ENCODE measurements around the gene OARD1.

OARD1 gene

GRCh38 chr6:41038205-41038604 is 34.0 kb downstream of the OARD1 start:
- Histone ChIP-seq H3K4me1 (ENCODE audit: control insufficient read depth, insufficient read depth, low read length) (peaks cover 5% of the 10 kb centered on the region), H3K36me3 (ENCODE audit: control insufficient read depth, insufficient read depth, low read length) (no peaks in the 10 kb centered on the region), H3K4me3 (ENCODE audit: low read length) (no peak overlapping the region), H3K9me3 (ENCODE audit: control insufficient read depth, insufficient read depth, low read length) (no peaks in the 10 kb centered on the region), H3K27me3 (ENCODE audit: control insufficient read depth, insufficient read depth, low read length) (no peaks in the 10 kb centered on the region), H3K27ac (ENCODE audit: low read length) (no peak overlapping the region)
- DNase-seq (ENCODE audit: low read depth, low spot score): no peak
- no CpG with 5 or more reads among the region's 3 CpGs for WGBS (ENCODE audit: insufficient coverage, insufficient read length)

- Histone ChIP-seq H3K27ac (ENCODE audit: low read length) (no peak overlapping the region), H3K9me3 (ENCODE audit: control insufficient read depth, insufficient read depth, low read length) (no peaks in the 10 kb centered on the region), H3K4me1 (ENCODE audit: control insufficient read depth, insufficient read depth, low read length) (peaks cover 5% of the 10 kb centered on the region), H3K27me3 (ENCODE audit: control insufficient read depth, insufficient read depth, low read length) (no peaks in the 10 kb centered on the region), H3K4me3 (ENCODE audit: low read length) (no peak overlapping the region), H3K36me3 (ENCODE audit: control insufficient read depth, insufficient read depth, low read length) (no peaks in the 10 kb centered on the region)
- no peak for DNase-seq (ENCODE audit: low read depth, low spot score)
- WGBS (ENCODE audit: insufficient coverage, insufficient read length): no CpG with 5 or more reads among the region's 13 CpGs
Observed at GRCh38 chr6:41037107-41037900, 34.9 kb downstream of the OARD1 start.

- no CpG with 5 or more reads among the region's 2 CpGs for WGBS (ENCODE audit: insufficient coverage, insufficient read length)
Observed at GRCh38 chr6:41036601-41037000, 35.6 kb downstream of the OARD1 start.

GRCh38 chr6:41036186-41036585 is 36.0 kb downstream of the OARD1 start:
- H3K36me3 ChIP-seq (ENCODE audit: control insufficient read depth, insufficient read depth, low read length): no peaks in the 10 kb centered on the region
- DNase-seq (ENCODE audit: low read depth, low spot score): no peak
- WGBS (ENCODE audit: insufficient coverage, insufficient read length): no CpG with 5 or more reads among the region's 3 CpGs
- no peaks in the 10 kb centered on the region for H3K27me3 ChIP-seq (ENCODE audit: control insufficient read depth, insufficient read depth, low read length)
- peaks cover 5% of the 10 kb centered on the region for H3K4me1 ChIP-seq (ENCODE audit: control insufficient read depth, insufficient read depth, low read length)
- H3K4me3 ChIP-seq (ENCODE audit: low read length): no peak overlapping the region
- no peak overlapping the region for H3K27ac ChIP-seq (ENCODE audit: low read length)
- no peaks in the 10 kb centered on the region for H3K9me3 ChIP-seq (ENCODE audit: control insufficient read depth, insufficient read depth, low read length)

More at GRCh38 chr6:41036601-41037000, 35.6 kb downstream of the OARD1 start:
- no peak for DNase-seq (ENCODE audit: low read depth, low spot score)
- Histone ChIP-seq H3K27ac (ENCODE audit: low read length) (no peak overlapping the region), H3K9me3 (ENCODE audit: control insufficient read depth, insufficient read depth, low read length) (no peaks in the 10 kb centered on the region), H3K27me3 (ENCODE audit: control insufficient read depth, insufficient read depth, low read length) (no peaks in the 10 kb centered on the region), H3K4me3 (ENCODE audit: low read length) (no peak overlapping the region), H3K36me3 (ENCODE audit: control insufficient read depth, insufficient read depth, low read length) (no peaks in the 10 kb centered on the region), H3K4me1 (ENCODE audit: control insufficient read depth, insufficient read depth, low read length) (peaks cover 5% of the 10 kb centered on the region)

- no peaks in the 10 kb centered on the region for H3K27me3 ChIP-seq (ENCODE audit: control insufficient read depth, insufficient read depth, low read length)
- no peaks in the 10 kb centered on the region for H3K36me3 ChIP-seq (ENCODE audit: control insufficient read depth, insufficient read depth, low read length)
- WGBS (ENCODE audit: insufficient coverage, insufficient read length): no CpG with 5 or more reads among the region's 13 CpGs
- no peak overlapping the region for H3K27ac ChIP-seq (ENCODE audit: low read length)
- H3K4me3 ChIP-seq (ENCODE audit: low read length): no peak overlapping the region
- peaks cover 4% of the 10 kb centered on the region for H3K4me1 ChIP-seq (ENCODE audit: control insufficient read depth, insufficient read depth, low read length)
- DNase-seq (ENCODE audit: low read depth, low spot score): no peak
- H3K9me3 ChIP-seq (ENCODE audit: control insufficient read depth, insufficient read depth, low read length): no peaks in the 10 kb centered on the region
Observed at GRCh38 chr6:41033776-41034175, 38.4 kb downstream of the OARD1 start.

- Histone ChIP-seq H3K9me3 (ENCODE audit: control insufficient read depth, insufficient read depth, low read length) (no peaks in the 10 kb centered on the region), H3K27me3 (ENCODE audit: control insufficient read depth, insufficient read depth, low read length) (no peaks in the 10 kb centered on the region), H3K4me1 (ENCODE audit: control insufficient read depth, insufficient read depth, low read length) (peaks cover 3% of the 10 kb centered on the region; the same call in 1 of the 2 replicates), H3K4me3 (ENCODE audit: low read length) (no peak overlapping the region), H3K36me3 (ENCODE audit: control insufficient read depth, insufficient read depth, low read length) (no peaks in the 10 kb centered on the region), H3K27ac (ENCODE audit: low read length) (no peak overlapping the region)
- no peak for DNase-seq (ENCODE audit: low read depth, low spot score)
- no CpG with 5 or more reads among the region's 15 CpGs for WGBS (ENCODE audit: insufficient coverage, insufficient read length)
Observed at GRCh38 chr6:41032830-41033229, 39.3 kb downstream of the OARD1 start.

GRCh38 chr6:41028561-41029412 is 43.4 kb downstream of the OARD1 start:
- DNase-seq (ENCODE audit: low read depth, low spot score): no peak
- no peaks in the 10 kb centered on the region for H3K36me3 ChIP-seq (ENCODE audit: control insufficient read depth, insufficient read depth, low read length)
- H3K4me3 ChIP-seq (ENCODE audit: low read length): peak overlapping the region; percentile 36; the same call in 1 of the 2 replicates
- peaks cover 3% of the 10 kb centered on the region for H3K4me1 ChIP-seq (ENCODE audit: control insufficient read depth, insufficient read depth, low read length)
- H3K9me3 ChIP-seq (ENCODE audit: control insufficient read depth, insufficient read depth, low read length): no peaks in the 10 kb centered on the region
- no CpG with 5 or more reads among the region's 13 CpGs for WGBS (ENCODE audit: insufficient coverage, insufficient read length)
- H3K27me3 ChIP-seq (ENCODE audit: control insufficient read depth, insufficient read depth, low read length): no peaks in the 10 kb centered on the region
- no peak overlapping the region for H3K27ac ChIP-seq (ENCODE audit: low read length)

- WGBS (ENCODE audit: insufficient coverage, insufficient read length): no CpG with 5 or more reads among the region's 45 CpGs
- no peaks in the 10 kb centered on the region for H3K36me3 ChIP-seq (ENCODE audit: control insufficient read depth, insufficient read depth, low read length)
- no peaks in the 10 kb centered on the region for H3K27me3 ChIP-seq (ENCODE audit: control insufficient read depth, insufficient read depth, low read length)
- H3K4me1 ChIP-seq (ENCODE audit: control insufficient read depth, insufficient read depth, low read length): peaks cover 3% of the 10 kb centered on the region
- DNase-seq (ENCODE audit: low read depth, low spot score): peak; percentile 75
- no peak overlapping the region for H3K27ac ChIP-seq (ENCODE audit: low read length)
- H3K9me3 ChIP-seq (ENCODE audit: control insufficient read depth, insufficient read depth, low read length): no peaks in the 10 kb centered on the region
- H3K4me3 ChIP-seq (ENCODE audit: low read length): peak overlapping the region; percentile 36; the same call in 1 of the 2 replicates
Observed at GRCh38 chr6:41027799-41028560, 44.2 kb downstream of the OARD1 start.

- no peak for DNase-seq (ENCODE audit: low read depth, low spot score)
- no CpG with 5 or more reads among the region's 4 CpGs for WGBS (ENCODE audit: insufficient coverage, insufficient read length)
- Histone ChIP-seq H3K4me1 (ENCODE audit: control insufficient read depth, insufficient read depth, low read length) (peaks cover 3% of the 10 kb centered on the region), H3K27ac (ENCODE audit: low read length) (no peak overlapping the region), H3K27me3 (ENCODE audit: control insufficient read depth, insufficient read depth, low read length) (no peaks in the 10 kb centered on the region), H3K36me3 (ENCODE audit: control insufficient read depth, insufficient read depth, low read length) (no peaks in the 10 kb centered on the region), H3K9me3 (ENCODE audit: control insufficient read depth, insufficient read depth, low read length) (no peaks in the 10 kb centered on the region), H3K4me3 (ENCODE audit: low read length) (peak overlapping the region; percentile 36; the same call in 1 of the 2 replicates)
Observed at GRCh38 chr6:41027241-41027640, 44.9 kb downstream of the OARD1 start.

- WGBS (ENCODE audit: insufficient coverage, insufficient read length): no CpG with 5 or more reads among the region's 3 CpGs
- DNase-seq (ENCODE audit: low read depth, low spot score): no peak
Observed at GRCh38 chr6:41025966-41026530, 46.1 kb downstream of the OARD1 start.

More at GRCh38 chr6:41025966-41026530, 46.1 kb downstream of the OARD1 start:
- H3K9me3 ChIP-seq (ENCODE audit: control insufficient read depth, insufficient read depth, low read length): no peaks in the 10 kb centered on the region
- peaks cover 3% of the 10 kb centered on the region for H3K4me1 ChIP-seq (ENCODE audit: control insufficient read depth, insufficient read depth, low read length)
- H3K36me3 ChIP-seq (ENCODE audit: control insufficient read depth, insufficient read depth, low read length): no peaks in the 10 kb centered on the region
- H3K27me3 ChIP-seq (ENCODE audit: control insufficient read depth, insufficient read depth, low read length): no peaks in the 10 kb centered on the region
- no peak overlapping the region for H3K27ac ChIP-seq (ENCODE audit: low read length)
- H3K4me3 ChIP-seq (ENCODE audit: low read length): no peak overlapping the region
